Measurements from ENCODE around the gene ZFP64. TPM values are rescaled to one million over a fixed set of nuclear protein-coding genes. Genes with fewer than 3 reads are reported as not detected.

Gene ZFP64
- total RNA-seq, 2 donors from 2014 or later: 17.3 to 19.1 TPM

- no peak for TF ChIP-seq CTCF (IDR thresholded peaks at IDR 0.05)
- DNase-seq: no peak
- H3K36me3 ChIP-seq: no peaks in the 10 kb centered on the region
- H3K9me3 ChIP-seq: no peaks in the 10 kb centered on the region
- no peaks in the 10 kb centered on the region for H3K4me1 ChIP-seq
- H3K4me3 ChIP-seq: no peak overlapping the region
- H3K9ac ChIP-seq (ENCODE audit: low read depth in 2 of 2, low read length in 2 of 2): no peak overlapping the region
- no peak overlapping the region for H3K27ac ChIP-seq
- intact Hi-C loops (cut with DNase I): no loop called here
- H3K27me3 ChIP-seq: no peaks in the 10 kb centered on the region
Measured at GRCh38 chr20:52175840-52176239, 15.7 kb downstream of the ZFP64 start.

- intact Hi-C loops (cut with DNase I): no loop called here
- no peaks in the 10 kb centered on the region for H3K4me1 ChIP-seq
- H3K9me3 ChIP-seq: no peaks in the 10 kb centered on the region
- H3K9ac ChIP-seq (ENCODE audit: low read depth in 2 of 2, low read length in 2 of 2): no peak overlapping the region
- no peaks in the 10 kb centered on the region for H3K36me3 ChIP-seq
- no peak for TF ChIP-seq CTCF (IDR thresholded peaks at IDR 0.05)
- no peak overlapping the region for H3K27ac ChIP-seq
- H3K27me3 ChIP-seq: no peaks in the 10 kb centered on the region
- no peak overlapping the region for H3K4me3 ChIP-seq
- DNase-seq: no peak
Measured at GRCh38 chr20:52172392-52173047, 19.1 kb downstream of the ZFP64 start.

GRCh38 chr20:52171025-52171424 lies 20.6 kb downstream of the ZFP64 start:
- H3K9me3 ChIP-seq: no peaks in the 10 kb centered on the region
- no peak for DNase-seq
- no peak for TF ChIP-seq CTCF (IDR thresholded peaks at IDR 0.05)
- no peak overlapping the region for H3K9ac ChIP-seq (ENCODE audit: low read depth in 2 of 2, low read length in 2 of 2)
- no peak overlapping the region for H3K27ac ChIP-seq
- no peak overlapping the region for H3K4me3 ChIP-seq
- H3K36me3 ChIP-seq: no peaks in the 10 kb centered on the region
- intact Hi-C loops (cut with DNase I): no loop called here
- H3K27me3 ChIP-seq: no peaks in the 10 kb centered on the region
- H3K4me1 ChIP-seq: no peaks in the 10 kb centered on the region

GRCh38 chr20:52168116-52168515 lies 23.5 kb downstream of the ZFP64 start:
- no peak for TF ChIP-seq CTCF (IDR thresholded peaks at IDR 0.05)
- intact Hi-C loops (cut with DNase I): no loop called here
- DNase-seq: no peak
- no peak overlapping the region for H3K27ac ChIP-seq
- no peak overlapping the region for H3K9ac ChIP-seq (ENCODE audit: low read depth in 2 of 2, low read length in 2 of 2)
- H3K4me3 ChIP-seq: no peak overlapping the region
- no peaks in the 10 kb centered on the region for H3K9me3 ChIP-seq
- no peaks in the 10 kb centered on the region for H3K4me1 ChIP-seq
- no peaks in the 10 kb centered on the region for H3K36me3 ChIP-seq
- no peaks in the 10 kb centered on the region for H3K27me3 ChIP-seq

GRCh38 chr20:52167232-52167840 lies 24.2 kb downstream of the ZFP64 start:
- no peak overlapping the region for H3K9ac ChIP-seq (ENCODE audit: low read depth in 2 of 2, low read length in 2 of 2)
- no peaks in the 10 kb centered on the region for H3K9me3 ChIP-seq
- DNase-seq: no peak
- H3K4me1 ChIP-seq: no peaks in the 10 kb centered on the region
- no peak overlapping the region for H3K27ac ChIP-seq
- intact Hi-C loops (cut with DNase I): no loop called here
- no peaks in the 10 kb centered on the region for H3K36me3 ChIP-seq
- no peak overlapping the region for H3K4me3 ChIP-seq
- TF ChIP-seq CTCF (IDR thresholded peaks at IDR 0.05): no peak
- H3K27me3 ChIP-seq: no peaks in the 10 kb centered on the region
